HUDEP-2 (cell line): ENCODE data around the gene HNRNPR.
"Not testable (repeated sequence)": the region's sequence is repeated elsewhere in the genome, so short reads cannot be mapped to it uniquely, and the experiment has no call there.

Experiments
- DNase-seq, 76 experiments: peaks; one replicate each; lab custom pipeline; 2025; ENCODE audit not compliant: unreplicated experiment in 76 of 76; lab: John Stamatoyannopoulos, UW

Gene HNRNPR

DNA sequence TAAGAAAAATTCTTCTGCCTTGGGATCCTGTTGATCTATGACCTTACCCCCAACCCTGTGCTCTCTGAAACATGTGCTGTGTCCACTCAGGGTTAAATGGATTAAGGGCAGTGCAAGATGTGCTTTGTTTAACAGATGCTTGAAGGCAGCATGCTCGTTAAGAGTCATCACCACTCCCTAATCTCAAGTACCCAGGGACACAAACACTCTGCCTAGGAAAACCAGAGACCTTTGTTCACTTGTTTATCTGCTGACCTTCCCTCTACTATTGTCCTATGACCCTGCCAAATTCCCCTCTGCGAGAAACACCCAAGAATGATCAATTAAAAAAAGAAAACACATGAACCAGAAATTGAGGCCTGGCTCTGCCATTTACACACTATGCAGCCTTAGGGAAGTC lies 86.0 kb downstream of the HNRNPR start:
- DNase-seq: not testable (repeated sequence)

GRCh38 chr1:23257371-23257770 lies 86.7 kb downstream of the HNRNPR start:
- not testable (repeated sequence) for DNase-seq
